GM23338 (cell line): ENCODE data around the gene PRM1. TPM values are rescaled to one million over a fixed set of nuclear protein-coding genes. Genes with fewer than 3 reads are reported as not detected.

Experiments used
- ATAC-seq: fragments of 200-7000 bp; cut with Tn5 transposase; 3 replicates; pipeline ENCODE4 v1.9.1; 2020
- DNase-seq: peaks from one replicate; pipeline ENCODE4 v3.0.0-alpha.2; 2015; ENCODE audit warnings: low spot score
- H2AFZ ChIP-seq: fragments of 200-600 bp; sonication (generic); 2 replicates; pipeline ENCODE4 v1.8.0; 2016; ENCODE audit warnings: antibody characterized with exemption, mild to moderate bottlenecking, moderate library complexity
- H3F3A ChIP-seq: fragments of 200-600 bp; sonication (generic); replicated peaks from 2 replicates; pipeline ENCODE4 v1.8.0; 2017; ENCODE audit warnings: antibody characterized with exemption, mixed run types, low read depth
- H3K27ac ChIP-seq: fragments of 200-600 bp; sonication (generic); 2 replicates; pipeline ENCODE4 v1.6.1; 2016; ENCODE audit warnings: low read depth
- H3K27me3 ChIP-seq: fragments of 200-600 bp; sonication (generic); 2 replicates; pipeline ENCODE4 v1.8.0; 2016; ENCODE audit warnings: mild to moderate bottlenecking, mixed run types, moderate library complexity; ENCODE audit not compliant: insufficient read depth
- H3K36me3 ChIP-seq: fragments of 200-600 bp; sonication (generic); 2 replicates; pipeline ENCODE4 v1.8.0; 2016; ENCODE audit warnings: mild to moderate bottlenecking; ENCODE audit not compliant: insufficient read depth
- H3K4me1 ChIP-seq: fragments of 200-600 bp; sonication (generic); 2 replicates; pipeline ENCODE4 v1.8.0; 2016; ENCODE audit warnings: mild to moderate bottlenecking, moderate library complexity; ENCODE audit not compliant: insufficient read depth
- H3K4me2 ChIP-seq: fragments of 200-600 bp; sonication (generic); 2 replicates; pipeline ENCODE4 v1.7.1; 2017; ENCODE audit warnings: mixed run types
- H3K4me3 ChIP-seq: fragments of 200-600 bp; sonication (generic); 2 replicates; pipeline ENCODE4 v1.6.1; 2016; ENCODE audit warnings: mixed run types
- H3K79me2 ChIP-seq: fragments of 200-600 bp; sonication (generic); replicated peaks from 2 replicates; pipeline ENCODE4 v1.8.0; 2017; ENCODE audit warnings: mild to moderate bottlenecking; ENCODE audit not compliant: insufficient read depth
- H3K9me2 ChIP-seq: fragments of 200-600 bp; sonication (generic); 2 replicates; pipeline ENCODE4 v1.8.0; 2017; ENCODE audit not compliant: insufficient read depth
- H4K20me1 ChIP-seq: fragments of 200-600 bp; sonication (generic); replicated peaks from 2 replicates; pipeline ENCODE4 v1.8.0; 2017; ENCODE audit warnings: mild to moderate bottlenecking; ENCODE audit not compliant: insufficient read depth
- H3K27ac Mint-ChIP-seq: 2 replicates; pipeline ENCODE4 v1.8.0; 2020; ENCODE audit warnings: inconsistent platforms, mild to moderate bottlenecking, moderate library complexity, mixed read lengths
- H3K27me3 Mint-ChIP-seq: 3 replicates; pipeline ENCODE4 v1.8.0; 2022; ENCODE audit warnings: low read depth, mild to moderate bottlenecking, moderate library complexity, mixed read lengths, inconsistent platforms; ENCODE audit not compliant: insufficient read depth, poor library complexity
- H3K36me3 Mint-ChIP-seq: 3 replicates; pipeline ENCODE4 v1.8.0; 2021; ENCODE audit warnings: low read depth, mild to moderate bottlenecking, inconsistent platforms, moderate library complexity, mixed read lengths
- H3K4me1 Mint-ChIP-seq: 3 replicates; pipeline ENCODE4 v1.8.0; 2020; ENCODE audit warnings: mild to moderate bottlenecking, inconsistent platforms, mixed read lengths
- H3K4me3 Mint-ChIP-seq: 3 replicates; pipeline ENCODE4 v1.8.0; 2021; ENCODE audit warnings: moderate library complexity, mild to moderate bottlenecking, inconsistent platforms, mixed read lengths
- H3K9me3 Mint-ChIP-seq: 3 replicates; pipeline ENCODE4 v1.8.0; 2020; ENCODE audit warnings: moderate library complexity, mild to moderate bottlenecking, inconsistent platforms, mixed read lengths
- STAT1 ChIP-seq: IDR thresholded peaks from one replicate; pipeline ENCODE4 v1.6.1; 2016; ENCODE audit warnings: antibody characterized with exemption; ENCODE audit not compliant: unreplicated experiment
- polyA plus RNA-seq: library from polyadenylated mRNA; unstranded; fragments of >200 nt; fragmentation: Nextera tagmentation; extraction: Ambion mirVana; gene quantifications from 2 replicates; pipeline ENCODE4 v1.2.1, GENCODE V29; 2016
- total RNA-seq: library from RNA; depleted of rRNA; stranded (reverse); fragments of >200 nt; shearing (Covaris generic); gene quantifications from 2 replicates; pipeline ENCODE4 v1.2.3, GENCODE V29; 2014
- TF ChIP-seq, protein P1 (sequence below): fragments of 250-450 bp; sonication (Bioruptor Pico); IDR thresholded peaks from 2 replicates; pipeline ENCODE4 v1.5.0; 2020; ENCODE audit warnings: mild to moderate bottlenecking, moderate library complexity
- TF ChIP-seq, protein P2 (sequence below): IDR thresholded peaks from one replicate; pipeline ENCODE4 v1.6.1; 2018; ENCODE audit warnings: antibody characterized with exemption; ENCODE audit not compliant: unreplicated experiment
- TF ChIP-seq, protein P3 (sequence below): IDR thresholded peaks from 2 replicates; pipeline ENCODE4 v1.6.1; 2016; ENCODE audit warnings: antibody characterized with exemption

Gene PRM1
- total and polyA plus RNA-seq, 2 experiments from 2014 or later = 1.2 TPM; not detected in 1

DNA sequence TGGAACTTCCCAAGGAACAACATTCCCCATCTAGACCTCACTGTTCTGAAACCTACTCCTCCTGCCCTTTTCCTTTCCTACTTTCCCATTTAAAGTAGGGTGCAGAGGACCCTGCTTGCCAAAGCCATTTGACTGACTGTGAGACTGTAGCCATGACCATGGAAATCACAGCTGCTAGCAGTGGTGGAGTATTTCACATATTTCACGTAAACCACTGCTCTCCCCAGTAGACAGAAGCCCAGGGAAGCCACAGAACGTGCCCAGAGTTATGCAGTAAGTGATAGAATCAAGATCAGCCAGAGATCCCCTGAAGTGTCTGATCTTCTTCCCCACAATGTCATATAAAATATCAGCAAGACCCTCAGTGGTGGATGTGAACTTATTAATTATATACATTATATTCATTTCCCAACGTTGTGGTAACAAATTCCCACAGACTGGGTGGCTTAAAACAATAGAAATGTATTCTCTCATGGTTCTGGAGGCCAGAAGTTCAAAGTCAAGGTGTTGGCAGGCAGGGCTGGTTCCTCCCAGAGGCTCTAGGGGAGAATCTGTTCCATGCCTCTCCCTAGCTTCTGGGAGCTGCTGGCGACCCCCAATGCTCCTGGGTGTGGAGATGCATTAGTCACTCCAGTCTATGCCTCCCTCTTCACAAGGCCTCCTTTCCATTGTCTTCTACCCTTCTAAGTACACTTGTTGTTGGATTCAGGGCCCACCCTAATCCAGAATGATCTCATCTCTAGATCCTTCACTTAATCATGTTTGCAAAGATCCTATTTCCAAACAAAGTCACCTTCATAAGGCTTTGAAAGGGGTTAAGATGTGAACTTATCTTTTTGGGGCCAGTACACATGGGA, 20.7 kb upstream of the PRM1 start (continued):
- TF ChIP-seq, protein P1, sequence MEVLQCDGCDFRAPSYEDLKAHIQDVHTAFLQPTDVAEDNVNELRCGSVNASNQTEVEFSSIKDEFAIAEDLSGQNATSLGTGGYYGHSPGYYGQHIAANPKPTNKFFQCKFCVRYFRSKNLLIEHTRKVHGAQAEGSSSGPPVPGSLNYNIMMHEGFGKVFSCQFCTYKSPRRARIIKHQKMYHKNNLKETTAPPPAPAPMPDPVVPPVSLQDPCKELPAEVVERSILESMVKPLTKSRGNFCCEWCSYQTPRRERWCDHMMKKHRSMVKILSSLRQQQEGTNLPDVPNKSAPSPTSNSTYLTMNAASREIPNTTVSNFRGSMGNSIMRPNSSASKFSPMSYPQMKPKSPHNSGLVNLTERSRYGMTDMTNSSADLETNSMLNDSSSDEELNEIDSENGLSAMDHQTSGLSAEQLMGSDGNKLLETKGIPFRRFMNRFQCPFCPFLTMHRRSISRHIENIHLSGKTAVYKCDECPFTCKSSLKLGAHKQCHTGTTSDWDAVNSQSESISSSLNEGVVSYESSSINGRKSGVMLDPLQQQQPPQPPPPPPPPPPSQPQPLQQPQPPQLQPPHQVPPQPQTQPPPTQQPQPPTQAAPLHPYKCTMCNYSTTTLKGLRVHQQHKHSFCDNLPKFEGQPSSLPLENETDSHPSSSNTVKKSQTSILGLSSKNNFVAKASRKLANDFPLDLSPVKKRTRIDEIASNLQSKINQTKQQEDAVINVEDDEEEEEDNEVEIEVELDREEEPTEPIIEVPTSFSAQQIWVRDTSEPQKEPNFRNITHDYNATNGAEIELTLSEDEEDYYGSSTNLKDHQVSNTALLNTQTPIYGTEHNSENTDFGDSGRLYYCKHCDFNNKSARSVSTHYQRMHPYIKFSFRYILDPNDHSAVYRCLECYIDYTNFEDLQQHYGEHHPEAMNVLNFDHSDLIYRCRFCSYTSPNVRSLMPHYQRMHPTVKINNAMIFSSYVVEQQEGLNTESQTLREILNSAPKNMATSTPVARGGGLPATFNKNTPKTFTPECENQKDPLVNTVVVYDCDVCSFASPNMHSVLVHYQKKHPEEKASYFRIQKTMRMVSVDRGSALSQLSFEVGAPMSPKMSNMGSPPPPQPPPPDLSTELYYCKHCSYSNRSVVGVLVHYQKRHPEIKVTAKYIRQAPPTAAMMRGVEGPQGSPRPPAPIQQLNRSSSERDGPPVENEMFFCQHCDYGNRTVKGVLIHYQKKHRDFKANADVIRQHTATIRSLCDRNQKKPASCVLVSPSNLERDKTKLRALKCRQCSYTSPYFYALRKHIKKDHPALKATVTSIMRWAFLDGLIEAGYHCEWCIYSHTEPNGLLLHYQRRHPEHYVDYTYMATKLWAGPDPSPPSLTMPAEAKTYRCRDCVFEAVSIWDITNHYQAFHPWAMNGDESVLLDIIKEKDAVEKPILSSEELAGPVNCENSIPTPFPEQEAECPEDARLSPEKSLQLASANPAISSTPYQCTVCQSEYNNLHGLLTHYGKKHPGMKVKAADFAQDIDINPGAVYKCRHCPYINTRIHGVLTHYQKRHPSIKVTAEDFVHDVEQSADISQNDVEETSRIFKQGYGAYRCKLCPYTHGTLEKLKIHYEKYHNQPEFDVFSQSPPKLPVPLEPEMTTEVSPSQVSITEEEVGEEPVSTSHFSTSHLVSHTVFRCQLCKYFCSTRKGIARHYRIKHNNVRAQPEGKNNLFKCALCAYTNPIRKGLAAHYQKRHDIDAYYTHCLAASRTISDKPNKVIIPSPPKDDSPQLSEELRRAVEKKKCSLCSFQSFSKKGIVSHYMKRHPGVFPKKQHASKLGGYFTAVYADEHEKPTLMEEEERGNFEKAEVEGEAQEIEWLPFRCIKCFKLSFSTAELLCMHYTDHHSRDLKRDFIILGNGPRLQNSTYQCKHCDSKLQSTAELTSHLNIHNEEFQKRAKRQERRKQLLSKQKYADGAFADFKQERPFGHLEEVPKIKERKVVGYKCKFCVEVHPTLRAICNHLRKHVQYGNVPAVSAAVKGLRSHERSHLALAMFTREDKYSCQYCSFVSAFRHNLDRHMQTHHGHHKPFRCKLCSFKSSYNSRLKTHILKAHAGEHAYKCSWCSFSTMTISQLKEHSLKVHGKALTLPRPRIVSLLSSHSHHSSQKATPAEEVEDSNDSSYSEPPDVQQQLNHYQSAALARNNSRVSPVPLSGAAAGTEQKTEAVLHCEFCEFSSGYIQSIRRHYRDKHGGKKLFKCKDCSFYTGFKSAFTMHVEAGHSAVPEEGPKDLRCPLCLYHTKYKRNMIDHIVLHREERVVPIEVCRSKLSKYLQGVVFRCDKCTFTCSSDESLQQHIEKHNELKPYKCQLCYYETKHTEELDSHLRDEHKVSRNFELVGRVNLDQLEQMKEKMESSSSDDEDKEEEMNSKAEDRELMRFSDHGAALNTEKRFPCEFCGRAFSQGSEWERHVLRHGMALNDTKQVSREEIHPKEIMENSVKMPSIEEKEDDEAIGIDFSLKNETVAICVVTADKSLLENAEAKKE (CRISPR knock-in tag) = no peak
- TF ChIP-seq, protein P2, sequence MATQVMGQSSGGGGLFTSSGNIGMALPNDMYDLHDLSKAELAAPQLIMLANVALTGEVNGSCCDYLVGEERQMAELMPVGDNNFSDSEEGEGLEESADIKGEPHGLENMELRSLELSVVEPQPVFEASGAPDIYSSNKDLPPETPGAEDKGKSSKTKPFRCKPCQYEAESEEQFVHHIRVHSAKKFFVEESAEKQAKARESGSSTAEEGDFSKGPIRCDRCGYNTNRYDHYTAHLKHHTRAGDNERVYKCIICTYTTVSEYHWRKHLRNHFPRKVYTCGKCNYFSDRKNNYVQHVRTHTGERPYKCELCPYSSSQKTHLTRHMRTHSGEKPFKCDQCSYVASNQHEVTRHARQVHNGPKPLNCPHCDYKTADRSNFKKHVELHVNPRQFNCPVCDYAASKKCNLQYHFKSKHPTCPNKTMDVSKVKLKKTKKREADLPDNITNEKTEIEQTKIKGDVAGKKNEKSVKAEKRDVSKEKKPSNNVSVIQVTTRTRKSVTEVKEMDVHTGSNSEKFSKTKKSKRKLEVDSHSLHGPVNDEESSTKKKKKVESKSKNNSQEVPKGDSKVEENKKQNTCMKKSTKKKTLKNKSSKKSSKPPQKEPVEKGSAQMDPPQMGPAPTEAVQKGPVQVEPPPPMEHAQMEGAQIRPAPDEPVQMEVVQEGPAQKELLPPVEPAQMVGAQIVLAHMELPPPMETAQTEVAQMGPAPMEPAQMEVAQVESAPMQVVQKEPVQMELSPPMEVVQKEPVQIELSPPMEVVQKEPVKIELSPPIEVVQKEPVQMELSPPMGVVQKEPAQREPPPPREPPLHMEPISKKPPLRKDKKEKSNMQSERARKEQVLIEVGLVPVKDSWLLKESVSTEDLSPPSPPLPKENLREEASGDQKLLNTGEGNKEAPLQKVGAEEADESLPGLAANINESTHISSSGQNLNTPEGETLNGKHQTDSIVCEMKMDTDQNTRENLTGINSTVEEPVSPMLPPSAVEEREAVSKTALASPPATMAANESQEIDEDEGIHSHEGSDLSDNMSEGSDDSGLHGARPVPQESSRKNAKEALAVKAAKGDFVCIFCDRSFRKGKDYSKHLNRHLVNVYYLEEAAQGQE = no peak
- TF ChIP-seq STAT1 = no peak

DNA sequence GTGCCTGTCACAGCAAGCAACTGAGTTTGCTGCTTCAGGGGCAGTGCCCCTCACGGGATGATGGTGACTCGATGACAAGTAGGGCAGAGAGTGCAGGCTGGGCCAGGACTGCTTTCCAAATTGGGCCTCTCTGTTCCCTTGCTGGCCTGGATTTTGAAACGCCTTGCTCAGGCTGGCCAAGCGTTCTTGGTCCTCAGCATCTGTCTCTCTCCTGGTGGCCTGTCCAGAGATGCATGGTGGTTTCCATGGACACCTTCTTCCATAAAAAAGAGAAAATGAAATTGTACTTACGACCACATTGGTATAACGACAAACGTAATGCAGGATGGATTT, 19.4 kb upstream of the PRM1 start:
- Histone ChIP-seq H3K4me3 (no peak overlapping the region), H2AFZ (no peak overlapping the region; the same call in 1 of the 2 replicates), H3K4me1 (peaks cover 25% of the 10 kb centered on the region), H3K9me2 (no peaks in the 10 kb centered on the region), H3K4me2 (no peak overlapping the region), H3K79me2 (no peaks in the 10 kb centered on the region), H3K27ac (no peak overlapping the region), H3F3A (peaks cover 7% of the 10 kb centered on the region; the same call in 1 of the 2 replicates), H3K36me3 (no peaks in the 10 kb centered on the region), H4K20me1 (no peaks in the 10 kb centered on the region), H3K27me3 (no peaks in the 10 kb centered on the region)
- ATAC-seq (no peak), DNase-seq (no peak)
- Mint-ChIP-seq H3K4me3 (no peak overlapping the region), H3K36me3 (no peaks in the 10 kb centered on the region), H3K27me3 (no peaks in the 10 kb centered on the region), H3K4me1 (peaks cover 14% of the 10 kb centered on the region), H3K27ac (no peak overlapping the region), H3K9me3 (no peaks in the 10 kb centered on the region)
- TF ChIP-seq, protein P3, sequence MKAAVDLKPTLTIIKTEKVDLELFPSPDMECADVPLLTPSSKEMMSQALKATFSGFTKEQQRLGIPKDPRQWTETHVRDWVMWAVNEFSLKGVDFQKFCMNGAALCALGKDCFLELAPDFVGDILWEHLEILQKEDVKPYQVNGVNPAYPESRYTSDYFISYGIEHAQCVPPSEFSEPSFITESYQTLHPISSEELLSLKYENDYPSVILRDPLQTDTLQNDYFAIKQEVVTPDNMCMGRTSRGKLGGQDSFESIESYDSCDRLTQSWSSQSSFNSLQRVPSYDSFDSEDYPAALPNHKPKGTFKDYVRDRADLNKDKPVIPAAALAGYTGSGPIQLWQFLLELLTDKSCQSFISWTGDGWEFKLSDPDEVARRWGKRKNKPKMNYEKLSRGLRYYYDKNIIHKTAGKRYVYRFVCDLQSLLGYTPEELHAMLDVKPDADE = no peak
